ENCODE measurements around the gene CCM2L. TPM values are rescaled to one million over a fixed set of nuclear protein-coding genes. Genes with fewer than 3 reads are reported as not detected.

The CCM2L gene
- polyA plus RNA-seq, 2 of the 4 experiments (the other 2 are of a cell fraction), result 0.05 to 0.18 TPM

- DNase-seq (ENCODE audit: low read depth in 1 of 2, low spot score in 1 of 2) (no peak), ATAC-seq (no peak), FAIRE-seq (no peak)
- POLR2A ChIA-PET, result no interaction called here
- no peak for TF ChIP-seq ELK1 (IDR thresholded peaks at IDR 0.05; ENCODE audit: low read depth, low read length)
- no peak for TF ChIP-seq PHF8 (IDR thresholded peaks at IDR 0.05; ENCODE audit: borderline replicate concordance, low read depth)
- no peak for TF ChIP-seq JUN (IDR thresholded peaks at IDR 0.05)
- no peak for TF ChIP-seq FOSL2 (IDR thresholded peaks at IDR 0.05)
- TF ChIP-seq FOSL2 (CRISPR knock-in tag; IDR thresholded peaks at IDR 0.05), result no peak
- TF ChIP-seq HEYL (CRISPR knock-in tag; IDR thresholded peaks at IDR 0.05), result no peak
- no peak for TF ChIP-seq JUNB (IDR thresholded peaks at IDR 0.05)
- 64% methylated on average over 4 of the region's 4 CpGs for WGBS (ENCODE audit: missing lambda C conversion rate)
- no peaks in the 10 kb centered on the region for H3K9me3 ChIP-seq
- H3K4me3 ChIP-seq, result no peak overlapping the region
- no peak overlapping the region for H3K27ac ChIP-seq
- H3K4me2 ChIP-seq, result no peak overlapping the region
- CTCF ChIA-PET, result interaction anchor here (1.0 to 1.4 kb wide), 2 partner anchors 8 to 25 kb away, joined by 3 to 4 read pairs; partner anchors contain the start of genes PDRG1 and XKR7
- H3K4me1 ChIP-seq, result peaks cover 3% of the 10 kb centered on the region; the same call in 1 of the 3 replicates
These were observed 33.2 kb upstream of the CCM2L start for GRCh38 chr20:31977080-31977479.

GRCh38 chr20:31979713-31980426, 30.4 kb upstream of the CCM2L start:
- no peaks in the 10 kb centered on the region for H3K9me3 ChIP-seq
- POLR2A ChIA-PET, result no interaction called here
- H3K4me1 ChIP-seq, result peaks cover 3% of the 10 kb centered on the region; the same call in 1 of the 3 replicates
- no peak for FAIRE-seq
- WGBS (ENCODE audit: missing lambda C conversion rate), result 39% methylated on average over 6 of the region's 6 CpGs
- DNase-seq (ENCODE audit: low read depth in 1 of 2, low spot score in 1 of 2), result no peak
- no peak overlapping the region for H3K4me3 ChIP-seq
- TF ChIP-seq RAD21 (conservative IDR thresholded peaks at IDR 0.05 in 1 of 2, IDR thresholded peaks at IDR 0.05 in 1 of 2), result no peak
- TF ChIP-seq NPAS2 (CRISPR knock-in tag; IDR thresholded peaks at IDR 0.05; ENCODE audit: borderline replicate concordance), result no peak
- no peak for TF ChIP-seq ZC3H11A (IDR thresholded peaks at IDR 0.05)
- TF ChIP-seq NFE2L2 (conservative IDR thresholded peaks at IDR 0.05; ENCODE audit: low read length), result no peak
- TF ChIP-seq TFCP2L1 (CRISPR knock-in tag; IDR thresholded peaks at IDR 0.05), result no peak
- no peak for TF ChIP-seq FOXS1 (CRISPR knock-in tag; IDR thresholded peaks at IDR 0.05)
- no peak for TF ChIP-seq HEYL (CRISPR knock-in tag; IDR thresholded peaks at IDR 0.05)
- TF ChIP-seq CHD4 (IDR thresholded peaks at IDR 0.05; ENCODE audit: borderline replicate concordance), result no peak
- TF ChIP-seq POLR2A (IDR thresholded peaks at IDR 0.05; ENCODE audit: low read length), result no peak
- no peak for TF ChIP-seq SREBF2 (IDR thresholded peaks at IDR 0.05)
- TF ChIP-seq HOXB5 (CRISPR knock-in tag; IDR thresholded peaks at IDR 0.05), result no peak
- no peak for TF ChIP-seq RCOR1 (IDR thresholded peaks at IDR 0.05; ENCODE audit: low read depth, low read length)
- no peak overlapping the region for H3K27ac ChIP-seq
- CTCF ChIA-PET, result interaction anchor here (0.6 to 1.4 kb wide), 3 partner anchors 10 to 127 kb away, joined by 3 to 7 read pairs (median 4); no protein-coding TSS in a partner anchor
- no peak overlapping the region for H3K4me2 ChIP-seq
- ATAC-seq, result no peak

GRCh38 chr20:31981784-31982183, 28.5 kb upstream of the CCM2L start:
- no peak for DNase-seq (ENCODE audit: low read depth in 1 of 2, low spot score in 1 of 2)
- no peak overlapping the region for H3K4me2 ChIP-seq
- no peak overlapping the region for H3K4me3 ChIP-seq
- 46% methylated on average over 2 of the region's 2 CpGs for WGBS (ENCODE audit: missing lambda C conversion rate)
- H3K27ac ChIP-seq, result no peak overlapping the region
- TF ChIP-seq RAD21 (conservative IDR thresholded peaks at IDR 0.05 in 1 of 2, IDR thresholded peaks at IDR 0.05 in 1 of 2), result no peak
- no peak for TF ChIP-seq HOXA7 (CRISPR knock-in tag; IDR thresholded peaks at IDR 0.05)
- TF ChIP-seq ZFP36 (IDR thresholded peaks at IDR 0.05; ENCODE audit: borderline replicate concordance, partially characterized antibody), result peak; percentile 75
- no peak for TF ChIP-seq RNF2 (IDR thresholded peaks at IDR 0.05; ENCODE audit: borderline replicate concordance, low read depth)
- ChIA-PET POLR2A (no interaction called here), CTCF (interaction anchor here (1.0 kb wide), 1 partner anchor 128 kb away, joined by 4 read pairs; no protein-coding TSS in a partner anchor)
- no peak for ATAC-seq
- no peak for FAIRE-seq
- H3K4me1 ChIP-seq, result peaks cover 3% of the 10 kb centered on the region; the same call in 1 of the 3 replicates
- no peaks in the 10 kb centered on the region for H3K9me3 ChIP-seq
